ENCODE results near the gene SEMA4D.

GRCh38 chr9:89441986-89442385 is 55.9 kb downstream of the SEMA4D start:
- TF ChIP-seq CTCF (IDR thresholded peaks at IDR 0.05): no peak
- no peak for TF ChIP-seq ZFX (IDR thresholded peaks at IDR 0.05; ENCODE audit: borderline replicate concordance)
